ENCODE measurements around the gene HDHD3.

- TF ChIP-seq CTCF (IDR thresholded peaks at IDR 0.05), result no peak
- TF ChIP-seq POLR2A (IDR thresholded peaks at IDR 0.05), result no peak
These were observed 20.0 kb downstream of the HDHD3 start for GRCh38 chr9:113356686-113357292.
